Activated naive CD4-positive, alpha-beta T cell treated with anti-CD3 and anti-CD28 coated beads for 36 hours (primary cell): ENCODE measurements around the gene CCDC160. TPM values are rescaled to one million over a fixed set of nuclear protein-coding genes. Genes with fewer than 3 reads are reported as not detected.
"Not testable (repeated sequence)": the region's sequence is repeated elsewhere in the genome, so short reads cannot be mapped to it uniquely, and the experiment has no call there.

ENCODE experiments used
- CTCF ChIA-PET: fragments of 350-600 bp; sonication (Branson Sonifier 250); formaldehyde crosslinking; loops from one replicate; lab custom pipeline; 2021; ENCODE audit warnings: antibody characterized with exemption; lab: Charles Lee
- DNase-seq: peaks from one replicate; pipeline ENCODE4 v3.0.0-alpha.2; 2020
- H3K27ac Mint-ChIP-seq: one replicate; pipeline ENCODE4 v1.8.0; 2021; ENCODE audit warnings: mild to moderate bottlenecking, mixed read lengths
- H3K27me3 Mint-ChIP-seq: one replicate; pipeline ENCODE4 v1.8.0; 2021; ENCODE audit warnings: low read depth, mixed read lengths
- H3K36me3 Mint-ChIP-seq: one replicate; pipeline ENCODE4 v1.8.0; 2021; ENCODE audit warnings: low read depth, mixed read lengths
- H3K4me1 Mint-ChIP-seq: one replicate; pipeline ENCODE4 v1.8.0; 2021; ENCODE audit warnings: low read depth, mixed read lengths
- H3K4me3 Mint-ChIP-seq: one replicate; pipeline ENCODE4 v1.8.0; 2021; ENCODE audit warnings: mild to moderate bottlenecking, moderate library complexity, mixed read lengths
- H3K9me3 Mint-ChIP-seq: one replicate; pipeline ENCODE4 v1.8.0; 2021; ENCODE audit warnings: mixed read lengths
- intact Hi-C: fragments of 100-400 bp; cut with micrococcal nuclease; formaldehyde crosslinking; loops from one replicate; pipeline ENCODE4 v1.15.1; 2023
- total RNA-seq, 2 experiments: library from RNA; stranded (reverse); gene quantifications; one replicate each; pipeline ENCODE4 v1.2.3, GENCODE V29; 2021

CCDC160 gene
- total RNA-seq, 2 experiments from 2014 or later, result not detected

DNA sequence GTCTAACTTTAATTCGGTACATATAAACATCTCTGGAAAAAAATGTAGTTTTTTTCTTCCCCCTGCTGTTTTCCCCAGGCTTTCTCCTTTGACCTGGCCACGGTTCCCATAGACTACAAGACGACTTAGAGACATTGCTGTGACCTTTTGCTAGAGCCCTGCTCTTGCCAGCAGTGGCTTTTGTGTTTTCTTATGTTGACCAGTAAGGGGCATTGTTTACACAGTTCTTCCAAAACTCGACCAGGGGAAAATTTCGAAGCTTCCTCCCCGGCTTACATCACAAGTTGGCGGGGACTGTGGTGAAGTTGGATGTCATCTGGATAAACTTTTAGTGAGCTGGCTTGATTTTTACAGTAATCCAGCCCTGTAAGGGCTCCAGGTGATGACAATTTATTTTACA, 9.3 kb downstream of the CCDC160 start:
- H3K4me3 Mint-ChIP-seq, result no peak overlapping the region
- CTCF ChIA-PET, result no interaction called here
- no peaks in the 10 kb centered on the region for H3K9me3 Mint-ChIP-seq
- no peak overlapping the region for H3K27ac Mint-ChIP-seq
- intact Hi-C loops, result no loop called here
- H3K4me1 Mint-ChIP-seq, result peaks cover 11% of the 10 kb centered on the region
- H3K36me3 Mint-ChIP-seq, result no peaks in the 10 kb centered on the region
- H3K27me3 Mint-ChIP-seq, result no peaks in the 10 kb centered on the region
- DNase-seq, result no peak

- Mint-ChIP-seq H3K4me3 (no peak overlapping the region), H3K27me3 (no peaks in the 10 kb centered on the region), H3K27ac (no peak overlapping the region), H3K4me1 (peaks cover 3% of the 10 kb centered on the region), H3K9me3 (no peaks in the 10 kb centered on the region), H3K36me3 (no peaks in the 10 kb centered on the region)
- DNase-seq, result no peak
- intact Hi-C loops, result no loop called here
- CTCF ChIA-PET, result no interaction called here
These were observed 10.5 kb downstream of the CCDC160 start for GRCh38 chrX:134247492-134247891.

DNA sequence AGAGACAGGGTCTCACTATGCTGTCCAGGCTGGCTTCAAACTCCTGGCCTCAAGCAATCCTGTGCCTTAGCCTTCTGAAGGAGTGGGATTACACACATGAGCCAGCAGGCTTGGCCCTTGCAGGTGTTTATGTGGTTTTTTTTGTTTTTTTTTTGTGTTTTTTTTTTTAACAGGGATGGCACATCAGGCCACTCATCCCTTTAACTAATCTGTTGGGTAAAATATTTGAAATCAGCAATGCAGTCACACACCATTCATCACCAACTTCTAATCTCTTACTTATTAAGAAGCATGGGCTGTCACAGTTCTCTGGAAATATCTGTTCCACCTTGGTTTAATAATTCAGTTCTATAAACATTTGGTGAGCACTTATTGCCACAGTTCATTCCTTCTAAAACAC, 12.3 kb downstream of the CCDC160 start:
- CTCF ChIA-PET, result no interaction called here
- Mint-ChIP-seq H3K36me3 (no peaks in the 10 kb centered on the region), H3K4me1 (peaks cover 5% of the 10 kb centered on the region), H3K27ac (no peak overlapping the region), H3K4me3 (no peak overlapping the region), H3K27me3 (no peaks in the 10 kb centered on the region), H3K9me3 (no peaks in the 10 kb centered on the region)
- DNase-seq, result no peak
- intact Hi-C loops, result no loop called here

- no peaks in the 10 kb centered on the region for H3K36me3 Mint-ChIP-seq
- CTCF ChIA-PET, result no interaction called here
- no peaks in the 10 kb centered on the region for H3K9me3 Mint-ChIP-seq
- H3K27me3 Mint-ChIP-seq, result no peaks in the 10 kb centered on the region
- DNase-seq, result no peak
- H3K4me1 Mint-ChIP-seq, result peaks cover 5% of the 10 kb centered on the region
- no peak overlapping the region for H3K27ac Mint-ChIP-seq
- intact Hi-C loops, result loop anchor here (10.0 kb wide), 1 partner anchor 226 kb away; no protein-coding TSS in a partner anchor
- H3K4me3 Mint-ChIP-seq, result no peak overlapping the region
These were observed 14.3 kb downstream of the CCDC160 start for GRCh38 chrX:134251241-134251640.

GRCh38 chrX:134254511-134254910, 17.5 kb downstream of the CCDC160 start:
- CTCF ChIA-PET, result interaction anchor here (0.7 to 1.6 kb wide), 4 partner anchors 10 to 464 kb away, joined by 3 to 5 read pairs (median 4); no protein-coding TSS in a partner anchor
- Mint-ChIP-seq H3K36me3 (no peaks in the 10 kb centered on the region), H3K27ac (no peak overlapping the region)

GRCh38 chrX:134255555-134255954, 18.6 kb downstream of the CCDC160 start:
- DNase-seq, result no peak
- Mint-ChIP-seq H3K4me1 (peaks cover 5% of the 10 kb centered on the region), H3K36me3 (no peaks in the 10 kb centered on the region), H3K27ac (no peak overlapping the region), H3K4me3 (no peak overlapping the region), H3K9me3 (no peaks in the 10 kb centered on the region), H3K27me3 (no peaks in the 10 kb centered on the region)
- CTCF ChIA-PET, result no interaction called here
- intact Hi-C loops, result loop anchor here (2.0 to 10.0 kb wide), 2 partner anchors 231 to 463 kb away; no protein-coding TSS in a partner anchor

More at GRCh38 chrX:134254511-134254910, 17.5 kb downstream of the CCDC160 start:
- no peak for DNase-seq
- Mint-ChIP-seq H3K4me1 (peaks cover 5% of the 10 kb centered on the region), H3K27me3 (no peaks in the 10 kb centered on the region), H3K9me3 (no peaks in the 10 kb centered on the region), H3K4me3 (no peak overlapping the region)
- intact Hi-C loops, result loop anchor here (2.0 to 10.0 kb wide), 2 partner anchors 230 to 462 kb away; no protein-coding TSS in a partner anchor

- CTCF ChIA-PET, result interaction anchor here (0.6 to 0.7 kb wide), 2 partner anchors 463 to 464 kb away, joined by 3 to 4 read pairs; no protein-coding TSS in a partner anchor
- no peaks in the 10 kb centered on the region for H3K27me3 Mint-ChIP-seq
These were observed 19.7 kb downstream of the CCDC160 start for GRCh38 chrX:134256684-134257083.

GRCh38 chrX:134258202-134258601, 21.2 kb downstream of the CCDC160 start:
- no peak overlapping the region for H3K27ac Mint-ChIP-seq
- H3K4me3 Mint-ChIP-seq, result no peak overlapping the region
- no peak for DNase-seq
- H3K4me1 Mint-ChIP-seq, result peaks cover 3% of the 10 kb centered on the region
- no peaks in the 10 kb centered on the region for H3K27me3 Mint-ChIP-seq
- intact Hi-C loops, result loop anchor here (10.0 kb wide), 1 partner anchor 233 kb away; no protein-coding TSS in a partner anchor
- H3K9me3 Mint-ChIP-seq, result no peaks in the 10 kb centered on the region
- no peaks in the 10 kb centered on the region for H3K36me3 Mint-ChIP-seq
- CTCF ChIA-PET, result no interaction called here

More at GRCh38 chrX:134256684-134257083, 19.7 kb downstream of the CCDC160 start:
- Mint-ChIP-seq H3K36me3 (no peaks in the 10 kb centered on the region), H3K27ac (no peak overlapping the region), H3K4me1 (peaks cover 5% of the 10 kb centered on the region), H3K4me3 (no peak overlapping the region), H3K9me3 (no peaks in the 10 kb centered on the region)
- no peak for DNase-seq
- intact Hi-C loops, result loop anchor here (10.0 kb wide), 1 partner anchor 232 kb away; no protein-coding TSS in a partner anchor

- CTCF ChIA-PET, DNase-seq, H3K36me3 Mint-ChIP-seq, H3K4me1 Mint-ChIP-seq, intact Hi-C loops, H3K27me3 Mint-ChIP-seq, H3K9me3 Mint-ChIP-seq, H3K27ac Mint-ChIP-seq, H3K4me3 Mint-ChIP-seq: not testable (repeated sequence)
These were observed 49.0 kb downstream of the CCDC160 start for GRCh38 chrX:134285934-134286333.

- intact Hi-C loops, result no loop called here
- no peaks in the 10 kb centered on the region for H3K36me3 Mint-ChIP-seq
- H3K4me1 Mint-ChIP-seq, result no peaks in the 10 kb centered on the region
- CTCF ChIA-PET, result no interaction called here
- H3K27me3 Mint-ChIP-seq, result no peaks in the 10 kb centered on the region
- no peak overlapping the region for H3K27ac Mint-ChIP-seq
- DNase-seq, result no peak
- peaks cover 1% of the 10 kb centered on the region for H3K9me3 Mint-ChIP-seq
- H3K4me3 Mint-ChIP-seq, result no peak overlapping the region
These were observed 50.4 kb downstream of the CCDC160 start for GRCh38 chrX:134287346-134287745.

- intact Hi-C loops, result no loop called here
- Mint-ChIP-seq H3K27ac (no peak overlapping the region), H3K4me3 (no peak overlapping the region), H3K9me3 (peaks cover 3% of the 10 kb centered on the region), H3K36me3 (no peaks in the 10 kb centered on the region), H3K4me1 (no peaks in the 10 kb centered on the region), H3K27me3 (peaks cover under 1% of the 10 kb centered on the region)
- no peak for DNase-seq
- CTCF ChIA-PET, result interaction anchor here (0.6 kb wide), 1 partner anchor 123 kb away, joined by 3 read pairs; no protein-coding TSS in a partner anchor
These were observed 57.6 kb downstream of the CCDC160 start for GRCh38 chrX:134294548-134294947.
